Osteoblast (primary cell): ENCODE results near the gene CACNA1D. TPM values are rescaled to one million over a fixed set of nuclear protein-coding genes. Genes with fewer than 3 reads are reported as not detected.
A peak's percentile ranks its signal among the peaks of the same experiment; 100 is the strongest.

Experiments used
- DNase-seq: peaks from one replicate; pipeline ENCODE4 v3.0.0; 2011; ENCODE audit warnings: low spot score, mixed read lengths; ENCODE audit not compliant: insufficient read length; ENCODE audit errors: missing footprints
- H2AFZ ChIP-seq: 2 replicates; pipeline ENCODE4 v1.6.0; 2011; ENCODE audit warnings: mild to moderate bottlenecking, low read length
- H3K27ac ChIP-seq: 2 replicates; pipeline ENCODE4 v1.5.1; 2011; ENCODE audit warnings: mild to moderate bottlenecking, low read depth, low read length, moderate library complexity
- H3K27me3 ChIP-seq: 2 replicates; pipeline ENCODE4 v1.6.0; 2012; ENCODE audit warnings: mild to moderate bottlenecking, control low read depth, inconsistent platforms, low read length, moderate library complexity; ENCODE audit not compliant: insufficient read depth
- H3K36me3 ChIP-seq: 2 replicates; pipeline ENCODE4 v1.5.1; 2011; ENCODE audit warnings: mild to moderate bottlenecking, low read length, control low read depth, moderate library complexity; ENCODE audit not compliant: insufficient read depth
- H3K4me1 ChIP-seq: 2 replicates; pipeline ENCODE4 v1.5.1; 2011; ENCODE audit warnings: mild to moderate bottlenecking, low read length, control low read depth, moderate library complexity; ENCODE audit not compliant: insufficient read depth
- H3K4me2 ChIP-seq: 2 replicates; pipeline ENCODE4 v1.6.0; 2011; ENCODE audit warnings: mild to moderate bottlenecking, low read length; ENCODE audit not compliant: insufficient read depth
- H3K4me3 ChIP-seq: fragments of 200-600 bp; sonication (generic); 3 replicates; pipeline ENCODE4 v1.5.1; 2012; ENCODE audit warnings: mild to moderate bottlenecking, low read length, inconsistent platforms; ENCODE audit not compliant: insufficient read depth
- H3K79me2 ChIP-seq: 2 replicates; pipeline ENCODE4 v1.6.0; 2012; ENCODE audit warnings: mild to moderate bottlenecking, low read length, control low read depth, inconsistent platforms; ENCODE audit not compliant: insufficient read depth
- H3K9me3 ChIP-seq: 2 replicates; pipeline ENCODE4 v1.5.1; 2011; ENCODE audit warnings: low read depth, low read length, control low read depth
- H4K20me1 ChIP-seq: 2 replicates; pipeline ENCODE4 v1.6.0; 2012; ENCODE audit warnings: mild to moderate bottlenecking, low read length, control low read depth; ENCODE audit not compliant: insufficient read depth
- total RNA-seq: library from RNA; depleted of rRNA; stranded (reverse); fragments of >200 nt; gene quantifications from 2 replicates; pipeline ENCODE4 v1.2.3, GENCODE V29; 2012
- TF ChIP-seq, protein P1 (sequence below): IDR thresholded peaks from 2 replicates; pipeline ENCODE4 v1.5.1; 2011; ENCODE audit warnings: mild to moderate bottlenecking, low read depth, low read length, moderate library complexity; ENCODE audit errors: extremely low read depth

CACNA1D gene
- total RNA-seq, 1 donor: under 0.01 TPM

DNA sequence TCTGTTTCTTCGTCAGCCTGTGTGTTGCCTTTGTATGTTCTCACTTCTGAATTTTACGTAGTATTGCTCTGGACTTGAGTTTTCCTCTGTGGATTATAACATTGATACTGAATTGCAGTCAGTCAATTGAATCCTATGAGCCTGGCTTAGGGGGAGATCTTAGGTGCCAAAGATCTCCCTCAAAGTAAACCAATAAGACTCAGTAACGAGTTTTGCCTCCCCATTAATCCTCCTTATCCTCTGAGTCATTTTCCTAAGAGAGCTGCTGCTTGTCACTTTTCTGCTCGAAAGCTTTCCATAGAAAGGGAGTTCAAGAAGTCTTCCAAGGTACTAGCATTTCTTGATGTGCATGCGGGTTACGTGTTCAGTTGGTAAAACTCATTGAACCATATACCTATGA is 225.4 kb downstream of the CACNA1D start:
- no peaks in the 10 kb centered on the region for H3K9me3 ChIP-seq
- H3K4me2 ChIP-seq: no peak overlapping the region
- no peak overlapping the region for H3K4me3 ChIP-seq
- no peaks in the 10 kb centered on the region for H3K79me2 ChIP-seq
- H3K36me3 ChIP-seq: no peaks in the 10 kb centered on the region
- peaks cover 3% of the 10 kb centered on the region for H3K27me3 ChIP-seq
- DNase-seq: no peak
- no peaks in the 10 kb centered on the region for H4K20me1 ChIP-seq
- TF ChIP-seq, protein P1, sequence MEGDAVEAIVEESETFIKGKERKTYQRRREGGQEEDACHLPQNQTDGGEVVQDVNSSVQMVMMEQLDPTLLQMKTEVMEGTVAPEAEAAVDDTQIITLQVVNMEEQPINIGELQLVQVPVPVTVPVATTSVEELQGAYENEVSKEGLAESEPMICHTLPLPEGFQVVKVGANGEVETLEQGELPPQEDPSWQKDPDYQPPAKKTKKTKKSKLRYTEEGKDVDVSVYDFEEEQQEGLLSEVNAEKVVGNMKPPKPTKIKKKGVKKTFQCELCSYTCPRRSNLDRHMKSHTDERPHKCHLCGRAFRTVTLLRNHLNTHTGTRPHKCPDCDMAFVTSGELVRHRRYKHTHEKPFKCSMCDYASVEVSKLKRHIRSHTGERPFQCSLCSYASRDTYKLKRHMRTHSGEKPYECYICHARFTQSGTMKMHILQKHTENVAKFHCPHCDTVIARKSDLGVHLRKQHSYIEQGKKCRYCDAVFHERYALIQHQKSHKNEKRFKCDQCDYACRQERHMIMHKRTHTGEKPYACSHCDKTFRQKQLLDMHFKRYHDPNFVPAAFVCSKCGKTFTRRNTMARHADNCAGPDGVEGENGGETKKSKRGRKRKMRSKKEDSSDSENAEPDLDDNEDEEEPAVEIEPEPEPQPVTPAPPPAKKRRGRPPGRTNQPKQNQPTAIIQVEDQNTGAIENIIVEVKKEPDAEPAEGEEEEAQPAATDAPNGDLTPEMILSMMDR: no peak
- peaks cover 21% of the 10 kb centered on the region for H3K4me1 ChIP-seq
- H3K27ac ChIP-seq: no peak overlapping the region
- no peak overlapping the region for H2AFZ ChIP-seq

- TF ChIP-seq, protein P1: no peak
- Histone ChIP-seq H3K36me3 (no peaks in the 10 kb centered on the region), H3K4me3 (no peak overlapping the region), H3K27me3 (peaks cover 3% of the 10 kb centered on the region), H3K9me3 (no peaks in the 10 kb centered on the region), H4K20me1 (no peaks in the 10 kb centered on the region), H3K79me2 (no peaks in the 10 kb centered on the region), H3K4me1 (peaks cover 8% of the 10 kb centered on the region), H2AFZ (no peak overlapping the region), H3K4me2 (peak overlapping the region; percentile 37), H3K27ac (no peak overlapping the region)
- peak; percentile 91 for DNase-seq
Observed at GRCh38 chr3:53721187-53722119, 227.0 kb downstream of the CACNA1D start.

GRCh38 chr3:53724566-53724965 is 230.2 kb downstream of the CACNA1D start:
- DNase-seq: peak; percentile 88
- Histone ChIP-seq H3K9me3 (no peaks in the 10 kb centered on the region), H3K4me3 (no peak overlapping the region), H3K4me1 (peaks cover 8% of the 10 kb centered on the region), H2AFZ (no peak overlapping the region), H3K27me3 (peaks cover 3% of the 10 kb centered on the region), H3K4me2 (no peak overlapping the region), H4K20me1 (no peaks in the 10 kb centered on the region), H3K79me2 (no peaks in the 10 kb centered on the region), H3K36me3 (no peaks in the 10 kb centered on the region), H3K27ac (no peak overlapping the region)
- TF ChIP-seq, protein P1: no peak

DNA sequence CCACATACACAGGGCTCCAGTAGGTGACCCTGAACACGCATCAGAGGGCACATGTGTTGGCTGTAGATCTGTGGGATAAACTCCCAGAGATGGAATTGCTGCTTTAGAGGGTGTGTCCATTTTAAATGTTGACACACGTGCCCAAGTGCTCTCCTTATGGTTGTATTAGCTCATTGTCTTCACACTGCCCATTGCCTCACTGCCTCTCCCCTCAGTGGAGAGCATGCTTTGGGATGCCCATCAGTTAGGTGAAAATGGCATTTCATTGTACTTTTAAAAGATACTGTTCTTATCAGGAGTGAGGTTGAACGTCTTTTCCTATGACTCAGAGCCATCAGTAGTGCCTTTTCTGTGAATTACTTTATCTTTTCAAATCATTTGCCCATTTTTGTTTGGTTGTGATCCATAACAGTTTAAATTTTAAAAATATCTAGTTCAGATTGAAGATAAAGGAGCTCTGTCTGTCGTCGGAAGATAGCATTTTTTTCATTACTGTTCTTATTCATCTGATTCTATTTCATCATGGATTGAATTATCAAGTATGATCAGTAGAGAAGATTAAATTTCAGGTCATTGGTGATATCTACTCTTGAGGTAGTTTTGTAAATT is 231.1 kb downstream of the CACNA1D start:
- DNase-seq: no peak
- H3K27me3 ChIP-seq: peaks cover 3% of the 10 kb centered on the region
- no peaks in the 10 kb centered on the region for H4K20me1 ChIP-seq
- H3K9me3 ChIP-seq: no peaks in the 10 kb centered on the region
- peaks cover 8% of the 10 kb centered on the region for H3K4me1 ChIP-seq
- TF ChIP-seq, protein P1: no peak
- no peaks in the 10 kb centered on the region for H3K36me3 ChIP-seq
- no peak overlapping the region for H3K4me2 ChIP-seq
- H3K4me3 ChIP-seq: no peak overlapping the region
- no peaks in the 10 kb centered on the region for H3K79me2 ChIP-seq
- H3K27ac ChIP-seq: no peak overlapping the region
- no peak overlapping the region for H2AFZ ChIP-seq
